IMR-90 (cell line): ENCODE data around the gene DNTT. TPM values are rescaled to one million over a fixed set of nuclear protein-coding genes. Genes with fewer than 3 reads are reported as not detected.

Source experiments
- ATAC-seq: fragments of 200-7000 bp; cut with Tn5 transposase; 2 replicates; pipeline ENCODE4 v1.9.1; 2020; ENCODE audit warnings: low read depth, mild to moderate bottlenecking, moderate library complexity
- BruUV-seq: library from RNA; stranded (reverse); fragments of 400-500 nt; replicated peaks from 2 replicates; lab custom pipeline; 2021; lab: Mats Ljungman, UMichigan
- CTCF ChIA-PET: fragments of 300-600 bp; formaldehyde crosslinking; extraction: SDS; loops from one replicate; lab custom pipeline; 2021; ENCODE audit warnings: antibody characterized with exemption; lab: Yijun Ruan, JAX
- POLR2A ChIA-PET: fragments of 300-600 bp; sonication (Branson Sonifier 250); formaldehyde crosslinking; loops from one replicate; lab custom pipeline; 2022; ENCODE audit warnings: antibody characterized with exemption; ENCODE audit not compliant: unreplicated experiment; lab: Charles Lee
- DNase-seq: peaks from one replicate; pipeline ENCODE4 v3.0.0; 2013
- H2AFZ ChIP-seq: replicated peaks from 2 replicates; pipeline ENCODE3; 2013; ENCODE audit warnings: low read length, mild to moderate bottlenecking; ENCODE audit not compliant: poor library complexity
- H2AK5ac ChIP-seq: 2 replicates; pipeline ENCODE4 v1.6.1; 2013; ENCODE audit warnings: low read depth, low read length, inconsistent platforms
- H2AK9ac ChIP-seq: replicated peaks from 2 replicates; pipeline ENCODE3; 2013; ENCODE audit warnings: mild to moderate bottlenecking, low read depth, low read length, moderate library complexity; ENCODE audit not compliant: poor library complexity
- H2BK120ac ChIP-seq: 2 replicates; pipeline ENCODE4 v1.6.1; 2013; ENCODE audit warnings: low read depth, low read length, inconsistent platforms
- H2BK15ac ChIP-seq: 3 replicates; pipeline ENCODE4 v1.6.1; 2013; ENCODE audit warnings: low read depth, low read length, inconsistent platforms
- H2BK20ac ChIP-seq: 2 replicates; pipeline ENCODE4 v1.6.1; 2013; ENCODE audit warnings: low read depth, mild to moderate bottlenecking, inconsistent platforms, low read length, moderate library complexity
- H2BK5ac ChIP-seq: 2 replicates; pipeline ENCODE4 v1.6.1; 2013; ENCODE audit warnings: mild to moderate bottlenecking, low read depth, low read length, inconsistent platforms; ENCODE audit not compliant: poor library complexity, severe bottlenecking
- H3K14ac ChIP-seq: replicated peaks from 2 replicates; pipeline ENCODE4 v1.6.1; 2013; ENCODE audit warnings: low read depth, low read length, inconsistent platforms
- H3K18ac ChIP-seq: 2 replicates; pipeline ENCODE4 v1.6.1; 2013; ENCODE audit warnings: low read depth, low read length, control low read depth
- H3K23ac ChIP-seq: 2 replicates; pipeline ENCODE4 v1.6.1; 2013; ENCODE audit warnings: low read depth, low read length, inconsistent platforms
- H3K27ac ChIP-seq: 2 replicates; pipeline ENCODE4 v1.5.1; 2013; ENCODE audit warnings: mild to moderate bottlenecking, control low read depth, low read length; ENCODE audit not compliant: insufficient read depth
- H3K27me3 ChIP-seq: 2 replicates; pipeline ENCODE4 v1.6.1; 2013; ENCODE audit warnings: low read length; ENCODE audit not compliant: control insufficient read depth, insufficient read depth
- H3K36me3 ChIP-seq: 2 replicates; pipeline ENCODE4 v1.6.1; 2013; ENCODE audit warnings: low read length, mixed read lengths; ENCODE audit not compliant: control insufficient read depth, insufficient read depth
- H3K4ac ChIP-seq: 2 replicates; pipeline ENCODE4 v1.6.1; 2013; ENCODE audit warnings: low read depth, low read length, inconsistent platforms
- H3K4me1 ChIP-seq: 2 replicates; pipeline ENCODE4 v1.6.1; 2013; ENCODE audit warnings: low read length, mixed read lengths; ENCODE audit not compliant: control insufficient read depth, insufficient read depth
- H3K4me2 ChIP-seq: 2 replicates; pipeline ENCODE4 v1.6.1; 2013; ENCODE audit warnings: low read depth, mild to moderate bottlenecking, control low read depth, low read length, moderate library complexity
- H3K4me3 ChIP-seq: 2 replicates; pipeline ENCODE4 v1.5.1; 2013; ENCODE audit warnings: low read depth, mild to moderate bottlenecking, control low read depth, low read length, moderate library complexity; ENCODE audit not compliant: insufficient read depth
- H3K56ac ChIP-seq: 2 replicates; pipeline ENCODE4 v1.6.1; 2013; ENCODE audit warnings: low read length, inconsistent platforms; ENCODE audit not compliant: insufficient read depth; ENCODE audit errors: extremely low read depth
- H3K79me1 ChIP-seq, 2 experiments: 2 replicates each; pipeline ENCODE4 v1.6.1; 2013; ENCODE audit warnings: low read length in 2 of 2, inconsistent platforms in 1 of 2, low read depth in 1 of 2
- H3K9ac ChIP-seq: 2 replicates; pipeline ENCODE4 v1.6.1; 2013; ENCODE audit warnings: low read depth, low read length, control low read depth
- H3K9me1 ChIP-seq: 2 replicates; pipeline ENCODE4 v1.6.1; 2013; ENCODE audit warnings: low read length, inconsistent platforms; ENCODE audit not compliant: insufficient read depth
- H3K9me3 ChIP-seq: 2 replicates; pipeline ENCODE4 v1.6.1; 2013; ENCODE audit warnings: low read length; ENCODE audit not compliant: control insufficient read depth, insufficient read depth
- H4K20me1 ChIP-seq: 2 replicates; pipeline ENCODE4 v1.6.1; 2013; ENCODE audit warnings: low read length, inconsistent platforms; ENCODE audit not compliant: insufficient read depth
- H4K5ac ChIP-seq: 2 replicates; pipeline ENCODE4 v1.6.1; 2013; ENCODE audit warnings: mild to moderate bottlenecking, low read depth, low read length, control low read depth
- H4K8ac ChIP-seq, 2 experiments: 2 replicates each; pipeline ENCODE4 v1.6.1; 2013; ENCODE audit warnings: low read depth in 2 of 2, low read length in 2 of 2, control low read depth in 1 of 2, inconsistent platforms in 1 of 2
- H4K91ac ChIP-seq: 2 replicates; pipeline ENCODE4 v1.6.1; 2013; ENCODE audit warnings: low read depth, low read length, inconsistent platforms; ENCODE audit not compliant: insufficient read depth
- BHLHE40 ChIP-seq: fragments of 150-350 bp; IDR thresholded peaks from 2 replicates; pipeline ENCODE4 v1.6.1; 2016; ENCODE audit warnings: mild to moderate bottlenecking, low read depth, low read length
- CEBPB ChIP-seq: IDR thresholded peaks from 2 replicates; pipeline ENCODE4 v1.6.1; 2012; ENCODE audit warnings: low read depth, low read length, improper control_type of control experiment
- CHD1 ChIP-seq: IDR thresholded peaks from 2 replicates; pipeline ENCODE4 v1.6.1; 2012; ENCODE audit warnings: low read depth, low read length, improper control_type of control experiment
- CTCF ChIP-seq: conservative IDR thresholded peaks from 2 replicates; pipeline ENCODE4 v1.5.1; 2012; ENCODE audit warnings: mild to moderate bottlenecking, low read depth, low read length, improper control_type of control experiment
- ELK1 ChIP-seq: fragments of 150-350 bp; IDR thresholded peaks from 2 replicates; pipeline ENCODE4 v1.6.1; 2016; ENCODE audit warnings: low read depth, mild to moderate bottlenecking, low read length, moderate library complexity, borderline replicate concordance
- MAFK ChIP-seq: IDR thresholded peaks from 2 replicates; pipeline ENCODE4 v1.6.1; 2012; ENCODE audit warnings: low read depth, low read length, improper control_type of control experiment
- NFE2L2 ChIP-seq: fragments of 150-350 bp; IDR thresholded peaks from 2 replicates; pipeline ENCODE4 v1.6.1; 2016; ENCODE audit warnings: low read depth, mild to moderate bottlenecking, low read length
- RAD21 ChIP-seq: IDR thresholded peaks from 2 replicates; pipeline ENCODE4 v1.6.1; 2012; ENCODE audit warnings: low read length, improper control_type of control experiment
- RCOR1 ChIP-seq: IDR thresholded peaks from 2 replicates; pipeline ENCODE4 v1.6.1; 2012; ENCODE audit warnings: mild to moderate bottlenecking, low read length, improper control_type of control experiment; ENCODE audit not compliant: insufficient replicate concordance
- USF2 ChIP-seq: fragments of 150-350 bp; IDR thresholded peaks from 2 replicates; pipeline ENCODE4 v1.6.1; 2017; ENCODE audit warnings: mild to moderate bottlenecking, antibody characterized with exemption, low read length, low read depth
- WGBS, 2 experiments: methylation state at CpG; one replicate each; pipeline versions ENCODE4 v1.1.5 to v1.1.7; 2013; ENCODE audit warnings: missing lambda C conversion rate in 2 of 2; ENCODE audit not compliant: insufficient read length in 1 of 2; ENCODE audit errors: extremely low coverage in 2 of 2; 5-methylcytosine and 5-hydroxymethylcytosine counted together
- dilution Hi-C: fragments of 300-500 bp; cut with HindIII; formaldehyde crosslinking; loops from one replicate; pipeline ENCODE4 v1.14.3; 2018; ENCODE audit warnings: low sequenced_read_pairs; ENCODE audit not compliant: unreplicated experiment
- in situ Hi-C: fragments of 300-500 bp; cut with MboI; formaldehyde crosslinking; loops from 3 replicates; pipeline ENCODE4 v1.14.3; 2019; ENCODE audit warnings: low sequenced_read_pairs, inconsistent platforms, mixed read lengths
- intact Hi-C: fragments of 100-400 bp; cut with micrococcal nuclease; formaldehyde crosslinking; loops from 2 replicates; pipeline ENCODE4 v1.10.0; 2022
- polyA plus RNA-seq, 3 experiments: library from polyadenylated mRNA; depleted of rRNA; stranded (reverse); fragments of >200 nt; gene quantifications; 2 replicates each; pipeline ENCODE4 v1.2.3, GENCODE V29; 2012; ENCODE audit warnings: low replicate concordance in 1 of 3
- total RNA-seq: library from RNA; depleted of rRNA; stranded (reverse); fragments of >200 nt; gene quantifications from 2 replicates; pipeline ENCODE4 v1.2.3, GENCODE V29; 2012

DNTT gene
- total and polyA plus RNA-seq, 2 of the 4 experiments (the other 2 are of a cell fraction) = not detected

DNA sequence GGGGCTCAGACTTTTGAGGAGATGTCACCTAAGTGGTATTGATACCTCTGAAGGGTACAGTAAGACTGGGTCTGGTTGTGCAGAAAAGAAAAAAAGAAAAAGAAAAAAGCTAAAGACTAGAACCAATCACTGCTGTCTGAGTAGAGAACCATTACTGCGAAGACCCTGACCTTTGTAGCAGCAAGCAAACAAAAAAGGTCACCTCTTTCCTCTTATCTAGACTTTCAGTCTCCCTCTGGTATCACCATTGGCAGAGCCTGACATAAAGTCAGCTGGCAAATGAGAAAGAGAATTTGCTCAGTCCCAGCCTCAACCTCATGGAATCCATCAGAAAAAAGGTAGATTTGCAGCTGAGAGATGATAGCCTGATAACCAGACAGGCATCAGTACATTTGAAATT is 2.6 kb upstream of the DNTT start:
- DNase-seq = no peak
- CTCF ChIA-PET = no interaction called here
- intact Hi-C loops = no loop called here

More for the DNA sequence above, 2.6 kb upstream of the DNTT start:
- Histone ChIP-seq H3K36me3 (no peaks in the 10 kb centered on the region), H3K9ac (no peak overlapping the region), H2BK15ac (no peak overlapping the region), H3K9me3 (no peaks in the 10 kb centered on the region), H4K8ac (no peak overlapping the region), H3K23ac (no peak overlapping the region), H2AK9ac (no peak overlapping the region), H3K4me2 (no peak overlapping the region), H2BK120ac (no peak overlapping the region), H4K91ac (no peak overlapping the region), H3K27me3 (peaks cover 7% of the 10 kb centered on the region), H3K9me1 (no peaks in the 10 kb centered on the region), H3K4me1 (no peaks in the 10 kb centered on the region), H3K4me3 (no peak overlapping the region), H3K27ac (no peak overlapping the region), H3K79me1 (no peaks in the 10 kb centered on the region), H2BK20ac (no peak overlapping the region), H2AK5ac (no peak overlapping the region), H2BK5ac (no peak overlapping the region), H2AFZ (no peak overlapping the region), H4K5ac (no peak overlapping the region), H4K20me1 (no peaks in the 10 kb centered on the region), H3K4ac (no peak overlapping the region), H3K18ac (no peak overlapping the region), H3K56ac (no peak overlapping the region), H3K14ac (no peak overlapping the region)
- no CpG with 5 or more reads among the region's 1 CpG for WGBS, 2 experiments
- in situ Hi-C loops = no loop called here
- POLR2A ChIA-PET = no interaction called here
- no peak for ATAC-seq
- dilution Hi-C loops = no loop called here
- no peak for TF ChIP-seq BHLHE40
- TF ChIP-seq CHD1 = no peak
- TF ChIP-seq USF2 = no peak
- no peak for TF ChIP-seq NFE2L2
- TF ChIP-seq MAFK = no peak
- TF ChIP-seq CEBPB = no peak
- TF ChIP-seq CTCF = no peak
- no peak for TF ChIP-seq RAD21
- TF ChIP-seq RCOR1 = no peak
- no peak for TF ChIP-seq ELK1
- BruUV-seq = no TSS peak
